Epidermal melanocyte (primary cell): ENCODE data around the gene PRPF6.

ENCODE experiments used
- DNase-seq: peaks from one replicate; pipeline ENCODE4 v3.0.0; 2011; ENCODE audit warnings: low spot score; ENCODE audit not compliant: insufficient read length

The PRPF6 gene

DNA sequence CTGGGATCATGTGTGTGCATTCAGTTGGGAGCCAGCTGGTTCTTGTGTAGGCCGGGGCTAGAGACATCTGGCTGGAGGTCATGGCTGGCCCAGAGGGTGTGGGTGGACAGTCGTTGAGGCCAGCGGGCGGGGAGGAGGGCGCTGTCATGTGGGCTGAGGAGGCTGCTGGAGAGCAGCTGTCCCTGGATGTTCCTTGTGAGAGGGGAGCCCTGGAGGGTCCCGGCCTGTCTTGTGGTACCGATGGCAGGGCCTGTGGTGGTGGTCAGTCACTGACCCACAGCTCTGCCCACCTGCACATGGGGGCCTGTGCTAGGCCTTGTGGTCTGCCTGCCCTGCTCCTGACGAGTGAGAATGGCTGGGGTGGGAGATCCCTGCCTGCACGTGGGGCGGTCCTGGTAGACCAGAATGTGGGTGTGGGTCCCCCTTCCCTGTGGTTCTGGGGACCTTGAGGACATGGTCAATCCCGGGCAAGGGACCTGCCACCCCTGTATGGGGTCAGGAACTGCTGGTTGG, 53.1 kb downstream of the PRPF6 start:
- no peak for DNase-seq

DNA sequence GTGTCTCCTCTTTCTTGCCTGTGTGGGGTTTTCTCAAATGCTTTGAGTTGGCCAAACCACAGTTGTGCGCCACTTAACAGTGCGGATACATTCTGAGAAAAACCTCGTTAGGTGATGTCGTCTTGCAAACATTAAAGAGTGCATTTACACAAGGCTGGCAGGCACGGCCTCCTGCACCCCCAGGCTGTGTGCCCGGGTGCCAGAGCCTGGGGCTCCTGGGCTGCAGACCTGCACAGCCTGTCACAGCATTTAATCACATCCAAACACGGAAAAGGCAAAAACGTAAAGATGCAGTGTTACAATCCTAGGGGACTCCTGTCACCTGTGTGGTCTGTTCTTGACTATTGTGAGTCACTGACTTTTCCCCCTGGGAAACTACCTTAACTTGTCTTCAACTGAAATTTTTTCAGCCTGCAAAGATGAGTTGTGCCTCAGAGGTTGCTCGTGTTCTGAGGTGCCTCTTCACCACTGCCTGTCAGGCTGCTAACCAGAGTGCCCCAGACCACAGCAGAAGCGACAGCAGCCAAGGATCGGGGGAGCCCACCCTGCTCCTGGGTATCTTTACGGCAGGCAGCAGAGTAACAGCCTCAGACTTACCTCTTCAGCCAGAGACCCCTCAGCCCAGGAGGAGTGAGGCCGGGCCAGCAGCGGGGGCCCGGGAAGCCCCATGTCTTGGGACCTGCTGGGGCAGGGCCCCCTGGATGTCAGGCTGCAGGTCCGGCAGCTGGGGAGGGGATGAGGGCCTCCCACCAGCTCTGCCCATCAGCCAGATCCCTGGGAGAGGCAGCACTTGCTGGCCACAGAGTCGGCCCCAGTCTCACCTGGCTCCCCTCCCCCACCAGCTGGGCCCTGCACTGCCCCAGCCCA, 54.4 kb downstream of the PRPF6 start:
- no peak for DNase-seq

DNA sequence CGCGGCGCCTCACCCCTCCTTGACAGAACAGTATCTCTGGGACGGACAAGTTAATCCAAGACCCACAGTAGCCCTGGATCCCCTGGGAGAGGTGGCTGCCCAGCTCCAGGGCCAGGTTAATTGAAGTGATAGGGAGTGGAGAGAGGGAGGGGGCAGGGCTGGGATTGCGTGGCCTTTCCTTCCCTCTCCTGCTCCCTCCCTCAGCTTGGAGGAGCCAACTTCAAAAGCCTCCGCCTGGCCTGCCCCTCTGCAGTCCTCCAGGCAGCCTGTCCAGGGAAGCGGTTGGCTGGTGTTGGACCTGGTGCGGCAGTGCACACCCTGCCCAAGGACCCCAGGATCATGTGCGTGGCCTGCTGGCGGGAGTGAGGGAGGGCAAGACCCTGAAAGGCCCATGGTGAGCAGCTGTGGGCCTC, 55.0 kb downstream of the PRPF6 start, which contains the start of gene C20orf204:
Gene C20orf204, plus strand, starts transcription at position 250 of the 413 bp plus-strand sequence. Its CDS starts 142 bp downstream, at position 392.
- DNase-seq, result no peak

DNA sequence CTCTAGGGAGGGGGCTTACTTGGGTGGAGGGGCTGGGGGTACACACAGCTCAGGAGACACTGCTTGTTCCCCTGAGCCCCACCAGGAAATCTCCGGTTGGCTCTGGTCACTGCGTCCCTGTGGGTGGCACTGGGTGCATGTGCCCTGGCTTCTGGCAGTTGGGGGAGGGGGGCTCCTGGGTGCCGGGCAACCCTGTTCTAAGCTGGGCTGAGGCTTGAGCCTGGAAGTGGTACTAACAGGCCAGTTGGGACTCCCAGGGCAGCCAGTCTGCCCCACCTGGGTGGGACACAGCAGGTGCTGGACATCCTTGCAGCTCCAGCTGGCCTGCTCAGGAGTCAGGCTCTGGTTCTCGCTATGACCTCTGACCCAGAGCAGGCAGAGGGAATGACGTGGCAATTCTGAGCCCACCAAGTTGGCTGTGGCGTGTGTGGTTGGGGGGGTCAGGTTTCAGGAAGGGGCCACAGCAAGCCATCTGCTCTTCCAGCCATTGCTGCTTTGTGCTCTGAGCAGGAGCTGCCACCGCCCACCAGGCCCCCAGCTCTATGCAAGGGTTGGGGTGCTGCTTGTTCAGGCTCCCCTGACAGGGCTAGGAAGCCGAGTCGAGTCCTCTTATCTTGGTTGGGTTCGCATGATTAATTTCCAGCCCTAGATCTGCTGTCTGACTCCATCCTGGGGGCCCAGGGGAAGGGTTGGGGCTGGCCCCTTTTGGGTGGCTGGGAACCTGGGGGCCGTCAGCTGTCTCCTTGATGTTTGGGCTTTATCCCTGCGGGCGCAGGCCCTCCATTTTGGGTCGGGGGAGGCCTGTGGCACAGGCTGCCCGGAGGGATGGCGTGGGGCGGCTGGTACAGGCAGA, 55.6 kb downstream of the PRPF6 start:
- DNase-seq, result no peak

DNA sequence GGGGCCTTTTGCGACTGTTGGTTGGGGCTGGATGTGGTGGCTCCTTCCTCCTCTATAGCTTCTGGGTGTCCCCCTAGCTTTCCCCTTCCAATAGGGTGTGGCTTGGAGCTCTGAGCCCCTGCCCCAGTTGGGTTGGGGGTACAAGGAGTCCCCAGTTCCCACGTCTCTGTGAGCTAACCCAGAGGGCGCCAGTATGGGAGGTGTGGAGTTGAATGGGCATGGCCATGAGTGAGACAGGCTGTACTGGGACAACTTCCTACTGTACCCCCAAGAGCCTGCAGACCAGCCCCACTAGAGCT, 56.2 kb downstream of the PRPF6 start:
- DNase-seq, result no peak

DNA sequence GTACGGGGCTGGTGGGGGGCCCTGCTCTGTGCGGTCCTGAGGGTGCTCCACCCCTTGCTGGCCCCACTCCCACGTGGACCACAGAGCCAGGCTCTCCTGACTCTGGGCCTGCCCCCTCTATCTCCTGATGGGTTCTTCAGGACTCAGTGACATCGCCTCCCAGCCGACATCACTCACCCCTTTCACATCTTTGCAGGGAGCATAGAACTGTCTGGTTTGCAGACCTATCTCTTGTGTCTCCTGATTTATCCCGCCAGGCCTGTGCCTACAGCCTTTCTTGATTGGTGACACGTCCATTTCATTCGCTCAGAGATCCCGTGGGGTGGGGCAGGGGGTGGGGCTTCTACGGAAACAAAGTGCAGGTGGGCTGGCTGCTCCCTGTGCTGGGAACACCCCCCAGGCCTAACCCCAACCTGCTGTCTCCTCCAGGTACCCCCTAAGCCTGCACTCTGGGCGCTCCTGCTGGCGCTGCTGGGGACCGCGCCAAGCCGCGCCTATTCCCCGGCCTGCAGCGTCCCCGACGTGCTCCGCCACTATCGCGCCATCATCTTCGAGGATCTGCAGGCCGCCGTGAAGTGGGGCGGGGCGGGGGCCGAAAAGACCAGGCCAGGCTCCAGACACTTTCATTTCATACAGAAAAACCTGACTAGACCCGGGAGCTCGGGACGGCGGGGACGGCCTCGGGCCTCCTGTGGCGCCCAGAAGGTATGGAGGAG, 56.7 kb downstream of the PRPF6 start:
- DNase-seq, result no peak

DNA sequence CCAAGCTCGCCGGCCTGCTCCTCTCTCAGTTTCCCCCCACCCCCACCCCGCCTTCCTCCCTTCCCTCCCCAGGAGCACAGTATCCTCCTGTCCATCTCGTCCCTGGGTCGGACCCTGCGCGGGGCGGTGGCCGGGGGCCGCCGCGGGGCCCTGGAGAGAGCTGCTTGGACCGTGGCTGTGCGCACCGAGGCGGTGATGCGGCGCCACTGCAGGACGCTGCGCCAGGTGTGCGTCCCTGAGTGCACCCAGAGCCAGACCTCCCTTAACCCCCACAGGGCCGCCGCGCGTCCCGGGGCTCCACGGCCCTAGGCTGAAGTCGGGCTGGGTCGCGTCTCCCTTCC, 57.3 kb downstream of the PRPF6 start:
- no peak for DNase-seq

DNA sequence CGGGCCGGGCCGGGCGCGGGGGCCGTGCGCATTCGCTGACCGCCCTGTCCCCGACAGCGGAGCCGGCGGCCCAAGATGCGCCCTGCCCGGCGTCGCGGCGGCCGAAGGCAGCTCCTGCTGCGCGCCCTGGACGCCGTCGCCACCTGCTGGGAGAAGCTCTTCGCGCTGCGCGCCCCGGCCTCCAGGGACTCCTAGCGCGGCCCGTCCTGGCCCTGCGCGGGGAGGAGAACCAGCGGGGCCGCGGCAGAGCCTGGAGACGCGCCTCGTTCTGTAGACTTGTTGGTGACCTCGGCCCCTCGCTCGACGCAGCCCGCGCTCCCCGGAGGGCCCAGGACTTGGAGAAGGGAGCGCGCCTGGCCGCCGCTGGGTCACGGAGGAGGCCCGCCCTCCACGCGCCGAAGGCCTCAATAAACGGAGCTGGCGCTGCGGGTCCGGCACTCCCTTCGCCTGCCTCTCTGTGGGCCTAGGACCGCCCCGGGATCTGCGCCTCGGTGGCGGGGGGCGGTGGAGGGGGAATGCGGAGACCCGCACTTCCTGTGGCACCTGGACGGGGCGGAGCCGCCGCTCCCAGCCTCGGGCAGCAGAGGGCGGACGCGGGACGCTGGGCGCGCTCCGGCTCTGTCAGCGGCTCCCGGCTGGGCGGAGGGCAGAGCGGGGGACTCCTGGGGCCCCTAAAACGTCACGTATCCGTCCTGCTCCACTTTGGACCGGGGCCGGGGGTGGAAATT, 57.8 kb downstream of the PRPF6 start:
- peak; percentile 83 for DNase-seq

DNA sequence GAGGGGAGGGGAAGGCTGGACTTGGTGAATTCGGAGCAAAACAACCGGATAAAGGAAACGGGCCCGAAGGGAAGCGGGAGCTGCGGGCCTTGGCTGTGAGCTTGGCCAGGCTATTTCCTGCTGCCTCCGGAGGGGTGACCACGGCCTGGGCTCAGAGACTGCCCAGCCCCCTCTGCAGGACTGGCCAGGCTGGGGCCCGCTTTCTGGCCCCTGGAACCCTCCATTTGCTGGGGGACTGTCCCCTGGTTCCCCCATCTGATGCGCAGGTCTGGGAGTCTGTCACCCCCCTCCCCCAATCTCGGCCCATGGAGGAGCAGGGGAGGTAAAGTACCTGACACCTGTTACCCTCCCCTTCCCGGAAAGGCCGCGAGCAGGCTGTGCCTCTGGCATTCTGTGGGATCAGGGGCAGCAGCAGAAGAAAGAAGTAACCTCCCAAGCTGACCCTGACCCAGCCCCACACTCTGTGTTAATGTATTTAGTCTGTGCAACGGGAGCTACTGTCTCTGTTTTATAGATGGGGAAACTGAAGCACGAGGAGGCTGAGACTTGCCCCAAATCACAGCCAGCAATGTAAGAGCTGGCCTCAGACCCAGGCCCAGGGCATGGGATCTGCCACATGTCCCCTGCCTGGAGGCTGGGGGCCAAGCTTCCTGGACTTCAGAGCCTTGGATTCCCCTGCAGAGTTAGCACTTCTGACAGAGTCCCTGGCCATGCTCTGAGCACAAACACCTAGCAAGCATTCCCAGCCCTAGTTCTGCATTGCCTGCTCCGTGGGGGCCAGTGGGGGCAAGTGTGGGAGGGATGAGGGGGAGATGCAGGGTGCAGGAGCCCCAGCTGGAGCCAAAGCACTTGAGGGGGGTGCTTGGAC, 58.6 kb downstream of the PRPF6 start:
- no peak for DNase-seq

DNA sequence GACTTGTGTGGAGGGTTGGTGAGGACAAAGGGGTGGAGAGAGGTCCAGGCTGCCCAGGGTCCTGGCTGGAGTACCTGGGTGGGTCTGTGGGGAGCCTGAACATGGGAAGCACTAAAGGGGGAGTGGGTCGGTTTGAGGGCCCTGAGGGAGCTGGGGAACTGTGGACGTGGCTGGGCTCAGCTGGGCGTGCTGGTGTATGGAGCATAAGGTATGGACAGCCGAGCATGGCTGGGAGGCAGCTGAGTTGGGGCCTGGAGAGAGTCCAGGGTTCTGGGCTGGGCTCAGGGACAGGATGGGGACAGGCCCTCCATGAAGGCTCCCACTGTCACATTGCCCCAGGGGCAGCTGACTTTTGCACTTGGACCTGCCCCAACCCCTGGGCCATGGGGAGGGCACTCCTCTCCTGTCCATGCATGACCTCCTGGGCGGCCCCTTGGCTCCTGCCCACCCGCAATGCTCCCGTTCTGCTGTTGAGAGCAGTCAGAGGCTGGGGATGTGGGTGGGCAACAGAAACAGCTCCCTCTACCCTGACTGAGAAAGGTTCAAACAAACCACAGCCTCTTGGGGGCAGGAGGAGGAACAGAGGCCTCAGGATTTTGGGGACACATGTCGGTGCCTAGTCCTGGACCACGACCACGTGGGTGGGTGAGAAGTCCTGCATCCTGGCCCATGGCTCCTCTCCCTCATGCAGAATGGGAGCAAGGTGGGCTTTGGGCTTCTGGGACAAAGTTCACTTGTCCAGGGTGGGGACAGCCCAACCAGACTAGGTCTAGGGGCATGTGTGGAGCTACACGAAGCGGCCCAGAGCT, 59.5 kb downstream of the PRPF6 start:
- DNase-seq, result no peak

DNA sequence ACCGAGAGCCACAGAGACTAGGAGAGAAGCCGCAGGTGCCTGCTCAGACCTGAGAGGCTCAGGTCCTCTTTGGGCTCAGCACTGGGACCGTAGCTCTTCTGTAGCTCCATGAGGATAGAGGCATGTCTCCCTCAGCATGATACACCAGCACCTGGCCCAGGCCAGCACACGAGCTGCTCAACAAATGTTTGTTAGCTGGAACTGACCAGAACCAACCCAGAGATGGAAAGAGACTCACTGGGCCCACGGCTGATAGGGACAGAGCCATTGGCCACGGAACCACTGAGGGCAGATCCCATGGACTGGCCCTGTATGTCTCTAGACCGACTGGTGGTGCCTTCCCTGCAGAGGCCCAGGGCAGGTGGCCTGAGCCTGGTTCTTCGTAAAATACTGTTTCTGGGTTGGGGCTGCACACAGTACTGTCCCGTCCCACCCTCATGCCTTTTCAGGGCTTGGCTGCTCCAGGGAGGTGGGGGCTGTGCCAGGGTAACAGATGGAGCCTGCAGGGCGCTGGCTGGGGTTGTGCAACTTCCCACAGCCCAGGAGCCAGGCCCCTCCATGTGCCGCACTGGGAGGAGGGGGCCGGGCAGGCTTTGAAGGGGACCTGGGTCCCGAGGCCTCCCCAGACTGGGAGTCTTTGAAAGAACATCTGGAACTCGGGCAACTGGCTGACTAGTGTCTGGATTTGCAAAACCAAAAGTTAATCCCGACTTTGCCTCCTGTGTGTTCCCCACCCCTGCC, 60.3 kb downstream of the PRPF6 start:
- no peak for DNase-seq

DNA sequence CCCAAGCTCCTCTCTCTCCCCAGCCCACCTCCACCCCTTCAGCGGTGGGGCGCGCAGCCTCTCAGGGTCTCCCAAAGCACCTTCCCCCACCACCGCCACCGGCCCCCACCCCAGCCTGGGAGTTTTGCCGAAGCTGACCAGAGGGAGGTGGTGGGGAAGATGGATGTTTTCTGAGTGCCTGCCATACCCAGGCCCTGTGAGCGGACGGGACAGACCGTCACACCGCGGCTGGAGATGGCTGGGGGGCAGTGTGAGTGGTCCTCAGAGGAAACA, 60.8 kb downstream of the PRPF6 start:
- no peak for DNase-seq

DNA sequence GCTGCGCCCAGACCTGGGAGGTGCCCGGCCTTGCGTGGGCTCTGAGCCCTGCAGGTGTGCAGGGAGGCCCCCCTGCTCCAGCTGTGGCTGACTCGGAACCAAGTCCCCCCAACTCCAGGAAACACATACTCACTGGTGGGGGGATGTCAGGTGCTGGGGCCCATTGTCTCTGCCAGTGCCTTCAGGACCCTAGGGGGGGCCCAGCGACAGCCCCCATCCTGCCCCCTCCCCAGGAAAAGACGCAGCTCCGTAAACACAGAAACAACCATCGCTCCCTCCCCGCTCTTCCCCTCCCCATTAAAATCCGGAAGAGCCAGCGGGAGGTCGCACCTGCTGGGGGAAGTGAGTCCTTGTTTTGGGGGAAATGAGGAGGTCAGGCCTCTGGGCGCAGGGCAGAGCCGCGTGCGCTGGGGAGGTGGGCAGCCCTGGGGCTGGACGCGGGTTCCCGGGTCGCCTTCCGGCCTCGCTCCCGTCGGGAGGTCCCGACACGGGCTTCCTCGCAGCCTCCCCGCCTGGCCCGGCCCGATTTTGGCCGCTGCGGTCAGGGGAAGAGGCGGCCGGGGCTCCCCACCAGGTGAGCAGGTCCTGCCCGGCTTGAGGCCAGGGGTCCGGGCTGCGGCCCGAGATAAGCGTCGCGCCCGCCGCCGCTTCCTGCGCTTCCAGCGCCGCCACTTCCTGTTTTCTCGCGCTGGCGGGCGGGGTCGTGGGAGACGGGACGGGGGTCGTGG, 61.3 kb downstream of the PRPF6 start:
- no peak for DNase-seq

DNA sequence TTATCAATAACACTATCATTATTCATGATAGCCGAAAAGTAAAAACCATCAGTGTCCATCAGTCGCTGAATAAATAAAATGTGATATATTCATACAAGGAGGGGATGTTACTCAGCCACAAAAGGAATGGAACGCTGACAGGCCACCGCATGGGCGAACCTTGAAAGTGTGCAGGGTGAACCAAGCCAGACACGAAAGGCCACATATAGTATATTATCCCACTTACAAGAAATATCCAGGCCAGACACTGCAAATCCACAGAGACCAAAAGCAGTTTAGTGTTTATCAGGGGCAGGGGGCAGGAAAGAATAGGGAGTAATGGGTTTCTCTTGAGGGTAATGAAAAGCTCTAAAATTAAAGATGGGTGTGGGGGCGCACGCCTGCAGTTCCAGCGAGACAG, 62.8 kb downstream of the PRPF6 start:
- DNase-seq, result no peak

DNA sequence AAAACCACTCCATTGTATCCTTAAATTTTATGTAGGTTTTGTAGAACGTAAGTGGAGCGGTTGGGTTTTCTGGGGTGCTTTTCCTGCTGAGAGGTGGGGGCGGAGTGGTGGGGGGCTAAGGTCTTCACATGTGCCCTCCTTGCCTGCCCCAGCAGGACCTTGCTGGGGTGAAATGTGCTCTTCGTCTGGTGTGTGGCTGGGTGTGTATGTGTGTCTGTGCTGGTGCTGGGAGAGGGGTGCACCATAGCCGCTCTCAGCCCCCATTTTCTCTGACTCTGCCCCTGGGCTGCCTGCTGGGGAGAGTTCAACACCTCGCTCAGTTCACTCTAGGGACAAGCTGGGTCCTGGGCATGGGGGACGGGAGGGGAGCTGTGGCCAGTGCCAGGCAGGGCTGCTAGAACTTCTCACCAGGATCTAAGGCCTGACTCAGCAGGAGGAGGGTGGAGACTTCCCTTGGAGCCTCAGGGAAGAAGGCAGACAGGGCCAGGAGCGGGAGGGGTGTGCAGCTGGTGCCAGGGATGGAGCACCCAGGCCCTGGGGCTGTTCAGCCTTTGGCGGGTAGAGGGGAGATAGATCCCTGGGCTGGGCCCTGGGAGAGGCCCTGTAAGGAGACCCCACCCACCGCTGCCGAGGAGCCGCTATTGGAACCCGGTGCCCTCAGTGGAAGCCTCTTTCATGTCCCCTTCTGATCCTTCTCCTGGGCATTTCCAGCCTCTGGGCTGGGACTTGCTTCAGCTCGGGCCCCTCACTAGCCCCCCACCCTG, 63.7 kb downstream of the PRPF6 start:
- peak; percentile 83 for DNase-seq

DNA sequence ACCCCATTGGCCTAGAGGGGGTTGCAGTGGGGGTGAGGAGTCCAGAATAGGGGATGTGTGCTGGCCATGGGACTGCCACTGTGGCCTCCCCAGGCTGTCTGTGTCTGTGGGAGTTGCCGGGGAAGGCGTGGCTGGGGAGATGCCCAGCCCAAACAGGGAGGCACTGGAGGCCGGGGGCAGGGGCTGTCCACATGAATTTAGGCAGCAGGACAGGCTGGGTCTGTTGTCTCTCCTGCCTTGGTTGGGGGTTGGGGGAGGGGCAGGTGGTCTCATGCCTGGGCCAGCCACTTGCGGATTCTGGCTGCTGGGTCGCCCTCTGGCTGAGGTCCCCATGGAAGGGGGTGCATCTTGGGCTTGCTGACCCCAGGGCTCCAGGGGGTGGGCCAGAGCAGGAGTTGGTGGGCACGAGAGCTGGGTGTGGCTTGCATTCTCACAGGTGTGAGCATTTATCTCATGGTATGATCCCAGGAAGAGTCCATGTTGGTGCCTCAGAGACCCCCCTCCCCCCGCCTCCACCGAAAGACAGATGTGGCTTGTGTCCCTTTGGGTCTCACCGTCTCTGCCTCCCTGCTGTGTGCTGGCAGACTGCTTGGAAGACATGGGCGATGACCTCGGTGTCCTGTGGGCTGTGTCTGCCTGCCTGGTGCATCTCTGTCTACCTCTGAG, 64.5 kb downstream of the PRPF6 start:
- DNase-seq, result no peak

DNA sequence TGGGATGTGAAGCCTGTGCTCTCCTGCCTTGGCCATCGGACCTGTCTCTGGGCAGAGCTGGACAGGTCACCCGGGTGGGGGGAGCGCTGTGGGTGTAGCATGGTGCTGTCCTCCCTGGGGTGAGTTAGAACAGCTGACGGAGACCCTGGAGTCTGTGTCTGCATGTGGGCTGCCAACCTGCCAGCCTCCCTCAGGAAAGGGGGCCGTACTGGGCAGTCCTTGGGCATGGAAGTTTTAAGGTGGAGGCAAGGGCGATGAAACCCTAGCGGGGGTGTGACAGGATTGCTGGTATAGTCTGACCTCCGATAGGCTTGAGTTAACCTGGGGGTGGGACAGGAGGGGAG, 66.1 kb downstream of the PRPF6 start:
- DNase-seq, result no peak
